Activated naive CD4-positive, alpha-beta T cell treated with anti-CD3 and anti-CD28 coated beads for 36 hours (primary cell): ENCODE measurements around the gene RHOT1. TPM values are rescaled to one million over a fixed set of nuclear protein-coding genes. Genes with fewer than 3 reads are reported as not detected.

Experiments used
- CTCF ChIA-PET: fragments of 350-600 bp; sonication (Branson Sonifier 250); formaldehyde crosslinking; loops from one replicate; lab custom pipeline; 2021; ENCODE audit warnings: antibody characterized with exemption; lab: Charles Lee
- DNase-seq: peaks from one replicate; pipeline ENCODE4 v3.0.0-alpha.2; 2020
- H3K27ac Mint-ChIP-seq: one replicate; pipeline ENCODE4 v1.8.0; 2021; ENCODE audit warnings: mild to moderate bottlenecking, mixed read lengths
- H3K27me3 Mint-ChIP-seq: one replicate; pipeline ENCODE4 v1.8.0; 2021; ENCODE audit warnings: low read depth, mixed read lengths
- H3K36me3 Mint-ChIP-seq: one replicate; pipeline ENCODE4 v1.8.0; 2021; ENCODE audit warnings: low read depth, mixed read lengths
- H3K4me1 Mint-ChIP-seq: one replicate; pipeline ENCODE4 v1.8.0; 2021; ENCODE audit warnings: low read depth, mixed read lengths
- H3K4me3 Mint-ChIP-seq: one replicate; pipeline ENCODE4 v1.8.0; 2021; ENCODE audit warnings: mild to moderate bottlenecking, moderate library complexity, mixed read lengths
- H3K9me3 Mint-ChIP-seq: one replicate; pipeline ENCODE4 v1.8.0; 2021; ENCODE audit warnings: mixed read lengths
- intact Hi-C: fragments of 100-400 bp; cut with micrococcal nuclease; formaldehyde crosslinking; loops from one replicate; pipeline ENCODE4 v1.15.1; 2023
- total RNA-seq, 2 experiments: library from RNA; stranded (reverse); gene quantifications; one replicate each; pipeline ENCODE4 v1.2.3, GENCODE V29; 2021

RHOT1 gene
- total RNA-seq, 2 experiments from 2014 or later: 23.0 to 23.7 TPM

DNA sequence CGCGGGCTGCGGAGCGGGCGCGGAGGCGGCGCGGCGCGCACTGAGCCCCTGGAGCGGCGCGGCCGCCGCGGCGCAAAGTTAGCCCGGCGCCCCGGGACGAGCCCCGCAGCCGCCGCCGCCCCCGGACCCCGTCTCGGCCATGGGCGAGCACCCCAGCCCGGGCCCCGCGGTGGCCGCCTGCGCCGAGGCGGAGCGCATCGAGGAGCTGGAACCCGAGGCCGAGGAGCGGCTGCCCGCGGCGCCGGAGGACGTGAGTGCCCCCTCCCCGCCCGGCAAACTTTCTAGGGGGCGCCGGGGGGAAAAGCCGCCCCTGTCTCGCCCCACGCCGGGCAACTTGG, 123.7 kb downstream of the RHOT1 start:
- Mint-ChIP-seq H3K27me3 (peaks cover 54% of the 10 kb centered on the region), H3K36me3 (no peaks in the 10 kb centered on the region), H3K4me3 (no peak overlapping the region), H3K27ac (no peak overlapping the region), H3K4me1 (peaks cover 13% of the 10 kb centered on the region), H3K9me3 (no peaks in the 10 kb centered on the region)
- DNase-seq: no peak
- intact Hi-C loops: no loop called here
- CTCF ChIA-PET: no interaction called here

- CTCF ChIA-PET: no interaction called here
- Mint-ChIP-seq H3K4me1 (peaks cover 13% of the 10 kb centered on the region), H3K27me3 (peaks cover 50% of the 10 kb centered on the region), H3K36me3 (no peaks in the 10 kb centered on the region), H3K4me3 (peak overlapping the region; percentile 54), H3K27ac (no peak overlapping the region), H3K9me3 (no peaks in the 10 kb centered on the region)
- peak; percentile 22 for DNase-seq
- intact Hi-C loops: no loop called here
Observed at GRCh38 chr17:32266389-32267301, 124.3 kb downstream of the RHOT1 start.

DNA sequence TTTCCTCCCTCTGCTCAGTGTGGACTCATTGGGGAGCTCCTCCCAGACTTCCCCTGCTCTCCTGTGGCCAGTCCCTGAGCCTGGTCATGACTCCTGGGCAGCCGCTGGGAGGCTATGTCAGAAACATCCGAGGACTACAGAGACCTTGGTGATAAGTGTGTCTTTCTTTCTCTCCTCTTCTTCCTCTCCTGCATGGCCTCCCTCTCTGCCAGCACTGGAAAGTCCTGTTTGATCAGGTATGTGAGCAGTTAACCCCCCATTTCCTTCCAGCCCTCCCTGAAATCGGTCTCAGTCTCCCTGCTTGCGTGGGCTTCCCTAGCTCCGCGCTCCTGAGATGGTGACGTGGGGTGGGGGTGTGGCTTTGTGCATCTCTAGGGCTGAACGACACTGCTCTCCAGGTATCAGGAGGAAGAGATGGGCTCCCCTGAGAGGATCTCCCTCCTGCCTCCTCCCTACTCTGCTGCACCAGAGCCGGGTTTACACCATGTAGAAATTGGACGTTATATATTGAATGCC, 125.4 kb downstream of the RHOT1 start:
- no peak for DNase-seq
- no peaks in the 10 kb centered on the region for H3K9me3 Mint-ChIP-seq
- H3K4me1 Mint-ChIP-seq: peaks cover 13% of the 10 kb centered on the region
- intact Hi-C loops: no loop called here
- CTCF ChIA-PET: interaction anchor here (1.0 kb wide), 1 partner anchor 12 kb away, joined by 3 read pairs; no protein-coding TSS in a partner anchor
- H3K36me3 Mint-ChIP-seq: no peaks in the 10 kb centered on the region
- H3K27ac Mint-ChIP-seq: no peak overlapping the region
- peak overlapping the region; percentile 41 for H3K4me3 Mint-ChIP-seq
- H3K27me3 Mint-ChIP-seq: peaks cover 56% of the 10 kb centered on the region

GRCh38 chr17:32268734-32269288, 126.5 kb downstream of the RHOT1 start:
- no peak for DNase-seq
- H3K9me3 Mint-ChIP-seq: no peaks in the 10 kb centered on the region

GRCh38 chr17:32269377-32269776, 127.1 kb downstream of the RHOT1 start:
- Mint-ChIP-seq H3K27me3 (peaks cover 44% of the 10 kb centered on the region), H3K36me3 (no peaks in the 10 kb centered on the region), H3K27ac (no peak overlapping the region), H3K9me3 (no peaks in the 10 kb centered on the region), H3K4me1 (peaks cover 13% of the 10 kb centered on the region), H3K4me3 (no peak overlapping the region)
- intact Hi-C loops: no loop called here
- CTCF ChIA-PET: no interaction called here
- DNase-seq: no peak

More at GRCh38 chr17:32268734-32269288, 126.5 kb downstream of the RHOT1 start:
- intact Hi-C loops: no loop called here
- H3K36me3 Mint-ChIP-seq: no peaks in the 10 kb centered on the region
- CTCF ChIA-PET: no interaction called here
- peaks cover 50% of the 10 kb centered on the region for H3K27me3 Mint-ChIP-seq
- no peak overlapping the region for H3K4me3 Mint-ChIP-seq
- H3K27ac Mint-ChIP-seq: no peak overlapping the region
- peaks cover 13% of the 10 kb centered on the region for H3K4me1 Mint-ChIP-seq

DNA sequence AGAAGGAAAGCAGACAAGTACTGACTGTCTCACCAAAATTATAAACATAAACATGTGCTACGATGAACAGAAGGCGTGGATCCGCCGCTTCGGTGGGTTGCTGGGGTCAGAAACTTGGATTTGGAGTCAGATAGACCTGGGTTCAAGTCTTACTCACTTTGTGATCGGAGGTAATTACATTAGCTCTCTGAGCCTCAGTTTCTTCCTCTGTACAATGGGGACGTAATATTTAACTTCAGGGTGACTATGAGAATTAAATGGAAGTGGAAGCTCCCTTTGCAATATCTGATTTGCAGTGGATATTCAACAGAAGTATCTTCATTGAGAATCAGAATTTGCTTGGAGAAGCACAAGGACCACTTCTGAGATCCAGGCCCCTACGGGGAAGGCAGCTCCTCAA, 129.5 kb downstream of the RHOT1 start:
- CTCF ChIA-PET: interaction anchor here (1.1 kb wide), 1 partner anchor 173 kb away, joined by 5 read pairs; the partner anchor contains the start of gene PSMD11
- Mint-ChIP-seq H3K27me3 (peaks cover 34% of the 10 kb centered on the region), H3K4me3 (no peak overlapping the region), H3K36me3 (no peaks in the 10 kb centered on the region), H3K4me1 (peaks cover 9% of the 10 kb centered on the region), H3K27ac (no peak overlapping the region), H3K9me3 (no peaks in the 10 kb centered on the region)
- DNase-seq: no peak
- intact Hi-C loops: no loop called here

DNA sequence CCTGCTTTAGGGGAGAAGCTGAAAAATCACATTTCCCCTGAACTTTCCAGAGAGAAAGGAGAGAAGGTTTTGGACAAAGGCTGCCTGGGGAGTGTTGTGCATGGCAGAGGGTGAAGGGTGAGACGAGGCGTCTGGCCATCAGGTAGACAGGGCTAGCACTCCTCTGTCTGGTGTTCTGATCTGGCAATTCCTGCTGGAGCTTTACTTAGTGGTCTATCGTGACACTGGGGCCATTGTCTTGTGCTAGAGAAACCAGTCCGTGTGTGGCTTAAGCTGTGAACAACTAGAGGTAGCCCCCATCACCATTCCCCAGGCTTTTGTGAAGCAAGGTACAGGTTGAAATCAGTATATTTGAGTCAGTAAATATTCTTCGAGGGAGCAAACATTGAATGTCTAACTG, 131.8 kb downstream of the RHOT1 start:
- Mint-ChIP-seq H3K4me1 (no peaks in the 10 kb centered on the region), H3K36me3 (no peaks in the 10 kb centered on the region), H3K27ac (no peak overlapping the region), H3K4me3 (no peak overlapping the region), H3K9me3 (no peaks in the 10 kb centered on the region), H3K27me3 (peaks cover 12% of the 10 kb centered on the region)
- intact Hi-C loops: no loop called here
- CTCF ChIA-PET: no interaction called here
- no peak for DNase-seq

DNA sequence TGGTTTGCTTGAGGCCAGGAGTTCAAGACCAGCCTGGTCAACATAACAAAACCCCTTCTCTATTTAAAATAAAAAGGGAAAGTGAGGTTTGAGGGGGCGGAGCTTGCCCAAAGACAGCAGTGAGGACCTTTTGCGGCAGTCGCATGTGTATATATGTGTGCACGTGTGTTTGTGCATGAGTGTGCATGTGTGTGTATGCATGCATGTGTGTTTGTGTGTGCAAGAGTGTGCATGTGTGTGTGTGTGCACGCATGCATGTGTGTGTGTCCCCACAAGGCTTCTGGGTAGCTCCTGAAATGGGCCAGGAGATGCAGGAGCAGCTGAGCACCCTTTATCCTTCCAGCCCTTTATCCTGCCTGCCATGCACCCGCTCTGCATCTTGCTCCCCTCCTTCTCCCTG, 132.3 kb downstream of the RHOT1 start:
- DNase-seq: no peak
- Mint-ChIP-seq H3K4me1 (no peaks in the 10 kb centered on the region), H3K27me3 (peaks cover 7% of the 10 kb centered on the region), H3K4me3 (no peak overlapping the region), H3K36me3 (no peaks in the 10 kb centered on the region), H3K9me3 (no peaks in the 10 kb centered on the region), H3K27ac (no peak overlapping the region)
- intact Hi-C loops: no loop called here
- CTCF ChIA-PET: no interaction called here

Other genes with a start within 250 kb of the RHOT1 start
- gene UTP6, start 240.8 kb upstream of the RHOT1 start, total RNA-seq: 10 to 100 TPM; 86.1 to 89.6 TPM
- gene SUZ12, start 205.5 kb upstream of the RHOT1 start, total RNA-seq: 10 to 100 TPM; 54.7 to 56.8 TPM
- 10 to 100 TPM; 14.4 to 15.0 TPM for gene LRRC37B, start 135.1 kb upstream of the RHOT1 start, total RNA-seq
- gene RHBDL3, start 123.3 kb downstream of the RHOT1 start, total RNA-seq: not detected
- 10 to 100 TPM; 25.3 to 26.6 TPM for gene C17orf75, start 199.7 kb downstream of the RHOT1 start, total RNA-seq
- gene ZNF207, start 207.7 kb downstream of the RHOT1 start, total RNA-seq: 100 to 1,000 TPM; 213 to 230 TPM